Osteocyte (in vitro differentiated cells): ENCODE results near the gene ITFG1. TPM values are rescaled to one million over a fixed set of nuclear protein-coding genes. Genes with fewer than 3 reads are reported as not detected.
A peak's percentile ranks its signal among the peaks of the same experiment; 100 is the strongest.
"Not testable (repeated sequence)": the region's sequence is repeated elsewhere in the genome, so short reads cannot be mapped to it uniquely, and the experiment has no call there.

Experiments used
- DNase-seq: peaks from one replicate; pipeline ENCODE4 v3.0.0; 2021; ENCODE audit warnings: mixed read lengths; ENCODE audit not compliant: unreplicated experiment; ENCODE audit errors: extremely low spot score
- H3K27ac Mint-ChIP-seq: one replicate; pipeline ENCODE4 v1.8.0; 2021; ENCODE audit warnings: mild to moderate bottlenecking, mixed read lengths; ENCODE audit not compliant: unreplicated experiment
- H3K27me3 Mint-ChIP-seq: one replicate; pipeline ENCODE4 v1.8.0; 2021; ENCODE audit warnings: mixed read lengths; ENCODE audit not compliant: unreplicated experiment
- H3K36me3 Mint-ChIP-seq: one replicate; pipeline ENCODE4 v1.8.0; 2021; ENCODE audit warnings: mixed read lengths; ENCODE audit not compliant: unreplicated experiment
- H3K4me1 Mint-ChIP-seq: one replicate; pipeline ENCODE4 v1.8.0; 2021; ENCODE audit warnings: mixed read lengths; ENCODE audit not compliant: unreplicated experiment
- H3K4me3 Mint-ChIP-seq: one replicate; pipeline ENCODE4 v1.8.0; 2021; ENCODE audit warnings: mild to moderate bottlenecking, moderate library complexity, mixed read lengths; ENCODE audit not compliant: unreplicated experiment
- H3K9me3 Mint-ChIP-seq: one replicate; pipeline ENCODE4 v1.8.0; 2021; ENCODE audit warnings: mixed read lengths; ENCODE audit not compliant: unreplicated experiment
- total RNA-seq: library from RNA; stranded (reverse); gene quantifications from 2 replicates; pipeline ENCODE4 v1.2.1, GENCODE V29; 2021
- TF ChIP-seq, protein P1 (sequence below): fragments of 200-600 bp; sonication (generic); IDR thresholded peaks from 2 replicates; pipeline ENCODE4 v1.5.0; 2021; ENCODE audit warnings: antibody characterized with exemption, mild to moderate bottlenecking, moderate library complexity

The ITFG1 gene
- total RNA-seq, 1 donor from 2014 or later, result 69.5 TPM

DNA sequence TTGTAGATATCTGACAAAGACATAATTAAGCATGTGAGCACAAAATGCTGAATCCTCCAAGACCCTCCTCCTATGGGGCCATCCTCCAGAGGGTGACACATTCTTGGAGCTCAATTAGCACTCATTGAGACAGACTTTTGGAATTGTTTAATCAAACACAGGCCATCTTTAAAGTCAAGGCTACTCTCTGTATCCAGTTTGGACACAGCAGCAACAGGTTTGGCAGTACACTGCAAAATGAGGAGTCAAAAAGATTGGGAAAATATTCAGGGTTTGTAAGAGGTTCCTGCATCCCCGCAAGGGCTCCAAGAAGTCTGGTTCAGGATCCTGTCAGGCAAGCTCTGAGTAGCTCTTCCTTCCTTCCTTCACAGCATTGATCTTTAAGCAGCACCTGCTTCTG is 1.3 kb downstream of the ITFG1 start:
- TF ChIP-seq, protein P1, sequence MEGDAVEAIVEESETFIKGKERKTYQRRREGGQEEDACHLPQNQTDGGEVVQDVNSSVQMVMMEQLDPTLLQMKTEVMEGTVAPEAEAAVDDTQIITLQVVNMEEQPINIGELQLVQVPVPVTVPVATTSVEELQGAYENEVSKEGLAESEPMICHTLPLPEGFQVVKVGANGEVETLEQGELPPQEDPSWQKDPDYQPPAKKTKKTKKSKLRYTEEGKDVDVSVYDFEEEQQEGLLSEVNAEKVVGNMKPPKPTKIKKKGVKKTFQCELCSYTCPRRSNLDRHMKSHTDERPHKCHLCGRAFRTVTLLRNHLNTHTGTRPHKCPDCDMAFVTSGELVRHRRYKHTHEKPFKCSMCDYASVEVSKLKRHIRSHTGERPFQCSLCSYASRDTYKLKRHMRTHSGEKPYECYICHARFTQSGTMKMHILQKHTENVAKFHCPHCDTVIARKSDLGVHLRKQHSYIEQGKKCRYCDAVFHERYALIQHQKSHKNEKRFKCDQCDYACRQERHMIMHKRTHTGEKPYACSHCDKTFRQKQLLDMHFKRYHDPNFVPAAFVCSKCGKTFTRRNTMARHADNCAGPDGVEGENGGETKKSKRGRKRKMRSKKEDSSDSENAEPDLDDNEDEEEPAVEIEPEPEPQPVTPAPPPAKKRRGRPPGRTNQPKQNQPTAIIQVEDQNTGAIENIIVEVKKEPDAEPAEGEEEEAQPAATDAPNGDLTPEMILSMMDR, result no peak
- H3K4me3 Mint-ChIP-seq, result peak overlapping the region; percentile 96
- no peak for DNase-seq
- H3K27me3 Mint-ChIP-seq, result no peaks in the 10 kb centered on the region
- H3K27ac Mint-ChIP-seq, result peak overlapping the region; percentile 96
- peaks cover 35% of the 10 kb centered on the region for H3K4me1 Mint-ChIP-seq
- no peaks in the 10 kb centered on the region for H3K9me3 Mint-ChIP-seq
- peaks cover 15% of the 10 kb centered on the region for H3K36me3 Mint-ChIP-seq

DNA sequence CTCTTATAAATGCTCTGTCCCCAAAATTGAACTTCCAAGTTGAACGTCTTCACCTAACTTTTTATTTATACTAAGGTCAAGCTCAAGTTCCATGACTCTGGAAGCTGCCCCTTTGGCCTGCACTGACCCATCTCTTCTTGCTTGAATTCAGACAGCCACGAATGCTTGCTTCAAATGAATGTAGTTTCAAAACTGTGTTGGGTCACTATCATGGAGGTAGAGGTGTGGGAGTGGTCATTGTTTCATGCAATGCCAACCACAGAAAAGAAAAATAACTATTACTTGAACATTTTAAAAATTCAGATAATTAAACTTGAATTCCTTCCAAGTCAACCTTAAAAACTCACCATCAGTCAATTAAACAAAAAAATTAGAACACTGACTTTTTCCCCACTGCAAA is 2.5 kb downstream of the ITFG1 start:
- no peaks in the 10 kb centered on the region for H3K27me3 Mint-ChIP-seq
- TF ChIP-seq, protein P1, result no peak
- no peak overlapping the region for H3K27ac Mint-ChIP-seq
- H3K36me3 Mint-ChIP-seq, result peaks cover 21% of the 10 kb centered on the region
- no peak for DNase-seq
- no peak overlapping the region for H3K4me3 Mint-ChIP-seq
- H3K9me3 Mint-ChIP-seq, result no peaks in the 10 kb centered on the region
- H3K4me1 Mint-ChIP-seq, result peaks cover 26% of the 10 kb centered on the region

DNA sequence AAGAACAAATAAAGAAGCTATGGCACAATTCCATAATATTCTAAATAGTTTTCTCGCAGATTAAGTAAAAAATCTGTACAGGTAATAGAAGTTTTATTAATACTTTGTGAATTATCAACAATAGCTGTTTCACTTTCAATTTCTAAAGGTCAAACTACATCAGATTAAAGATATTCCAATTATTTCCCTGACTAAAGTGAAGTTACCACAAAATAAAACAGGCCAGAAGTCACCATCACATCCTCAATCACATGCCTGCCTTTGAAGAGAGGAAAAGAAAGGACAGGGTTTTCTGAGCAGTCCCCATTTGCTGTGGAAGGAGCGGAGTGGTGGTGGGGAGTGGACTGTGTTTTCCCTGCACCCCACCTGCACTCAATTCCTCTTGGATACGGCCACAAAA is 11.1 kb downstream of the ITFG1 start:
- DNase-seq, result no peak
- H3K27ac Mint-ChIP-seq, result no peak overlapping the region
- H3K27me3 Mint-ChIP-seq, result no peaks in the 10 kb centered on the region
- H3K36me3 Mint-ChIP-seq, result peaks cover 42% of the 10 kb centered on the region
- H3K9me3 Mint-ChIP-seq, result no peaks in the 10 kb centered on the region
- TF ChIP-seq, protein P1, result no peak
- H3K4me1 Mint-ChIP-seq, result no peaks in the 10 kb centered on the region
- H3K4me3 Mint-ChIP-seq, result no peak overlapping the region

DNA sequence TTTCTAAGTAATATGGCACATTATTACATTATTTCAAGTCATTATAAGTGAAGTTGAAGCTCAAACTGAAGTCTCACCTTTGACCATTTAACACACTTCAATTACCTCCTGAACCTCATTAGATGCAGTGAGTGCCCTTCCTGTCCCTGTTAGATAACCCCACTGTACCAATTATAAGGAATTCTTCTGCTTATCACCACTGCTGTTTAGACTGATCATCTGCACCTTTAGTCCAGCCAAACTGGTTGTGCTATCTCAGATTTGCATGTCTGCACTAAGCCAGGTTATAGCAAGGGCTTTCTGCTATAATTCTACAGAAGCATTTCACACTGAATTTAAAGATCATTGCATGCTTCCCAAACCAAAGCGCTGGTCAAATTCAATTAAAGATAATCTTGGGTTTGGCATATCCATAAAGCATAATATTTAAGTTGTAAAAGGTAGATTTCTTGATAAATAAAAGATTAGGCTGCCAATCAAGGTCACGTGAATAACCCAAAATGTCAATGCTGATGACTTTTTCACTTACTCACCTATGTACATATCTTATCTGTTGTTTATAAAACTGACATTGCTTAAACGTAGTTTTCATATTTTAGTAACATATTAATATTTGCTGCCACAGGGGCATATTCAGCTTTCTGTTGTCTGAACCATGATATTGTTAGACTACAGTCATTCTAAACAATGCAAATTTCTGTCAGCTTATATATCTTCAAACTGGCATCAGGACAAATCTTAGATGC is 11.9 kb downstream of the ITFG1 start:
- TF ChIP-seq, protein P1, result no peak
- no peaks in the 10 kb centered on the region for H3K27me3 Mint-ChIP-seq
- no peak for DNase-seq
- no peaks in the 10 kb centered on the region for H3K9me3 Mint-ChIP-seq
- no peaks in the 10 kb centered on the region for H3K4me1 Mint-ChIP-seq
- H3K4me3 Mint-ChIP-seq, result no peak overlapping the region
- H3K27ac Mint-ChIP-seq, result no peak overlapping the region
- H3K36me3 Mint-ChIP-seq, result peaks cover 39% of the 10 kb centered on the region

DNA sequence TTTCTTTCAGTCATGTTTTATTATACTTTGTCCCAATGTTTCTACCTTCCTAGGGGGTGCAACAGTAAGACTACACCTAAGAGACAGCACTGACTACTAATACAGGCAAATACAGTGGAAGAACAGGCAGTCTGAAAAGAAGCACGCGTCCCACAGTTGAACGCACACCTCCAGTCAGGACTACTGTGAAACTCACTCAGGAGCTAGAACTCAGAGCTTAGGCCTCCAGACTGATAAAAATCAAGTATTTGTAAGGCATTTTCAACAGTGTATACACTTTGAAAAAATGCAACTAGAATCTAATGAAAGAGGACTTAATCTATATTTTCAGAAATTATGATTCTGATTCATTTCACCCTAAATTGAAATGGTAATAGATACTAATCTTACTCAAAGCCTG is 14.4 kb downstream of the ITFG1 start:
- H3K27ac Mint-ChIP-seq, result no peak overlapping the region
- H3K36me3 Mint-ChIP-seq, result peaks cover 32% of the 10 kb centered on the region
- H3K27me3 Mint-ChIP-seq, result no peaks in the 10 kb centered on the region
- no peak for DNase-seq
- no peak overlapping the region for H3K4me3 Mint-ChIP-seq
- no peaks in the 10 kb centered on the region for H3K4me1 Mint-ChIP-seq
- H3K9me3 Mint-ChIP-seq, result peaks cover 5% of the 10 kb centered on the region
- TF ChIP-seq, protein P1, result no peak

DNA sequence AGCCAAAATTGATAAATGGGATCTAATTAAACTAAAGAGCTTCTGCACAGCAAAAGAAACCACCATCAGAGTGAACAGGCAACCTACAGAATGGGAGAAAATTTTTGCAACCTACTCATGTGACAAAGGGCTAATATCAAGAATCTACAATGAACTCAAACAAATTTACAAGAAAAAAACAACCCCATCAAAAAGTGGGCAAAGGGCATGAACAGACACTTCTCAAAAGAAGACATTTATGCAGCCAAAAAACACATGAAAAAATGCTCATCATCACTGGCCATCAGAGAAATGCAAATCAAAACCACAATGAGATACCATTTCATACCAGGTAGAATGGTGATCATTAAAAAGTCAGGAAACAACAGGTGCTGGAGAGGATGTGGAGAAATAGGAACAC is 18.0 kb downstream of the ITFG1 start:
- Mint-ChIP-seq H3K9me3 (peaks cover 12% of the 10 kb centered on the region), H3K36me3 (peaks cover 42% of the 10 kb centered on the region)
- H3K4me3 Mint-ChIP-seq, H3K27me3 Mint-ChIP-seq, H3K4me1 Mint-ChIP-seq, H3K27ac Mint-ChIP-seq, DNase-seq: not testable (repeated sequence)

DNA sequence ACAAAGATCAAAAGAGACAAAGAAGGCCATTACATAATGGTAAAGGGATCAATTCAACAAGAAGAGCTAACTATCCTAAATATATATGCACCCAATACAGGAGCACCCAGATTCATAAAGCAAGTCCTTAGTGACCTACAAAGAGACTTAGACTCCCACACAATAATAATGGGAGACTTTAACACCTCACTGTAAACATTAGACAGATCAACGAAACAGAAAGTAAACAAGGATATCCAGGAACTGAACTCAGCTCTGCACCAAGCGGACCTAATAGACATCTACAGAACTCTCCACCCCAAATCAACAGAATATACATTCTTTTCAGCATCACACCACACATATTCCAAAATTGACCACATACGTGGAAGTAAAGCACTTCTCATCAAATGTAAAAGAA is 20.8 kb downstream of the ITFG1 start:
- H3K27ac Mint-ChIP-seq, H3K4me1 Mint-ChIP-seq, DNase-seq, H3K4me3 Mint-ChIP-seq, H3K27me3 Mint-ChIP-seq: not testable (repeated sequence)
- H3K36me3 Mint-ChIP-seq, result peaks cover 41% of the 10 kb centered on the region
- H3K9me3 Mint-ChIP-seq, result peaks cover 12% of the 10 kb centered on the region

DNA sequence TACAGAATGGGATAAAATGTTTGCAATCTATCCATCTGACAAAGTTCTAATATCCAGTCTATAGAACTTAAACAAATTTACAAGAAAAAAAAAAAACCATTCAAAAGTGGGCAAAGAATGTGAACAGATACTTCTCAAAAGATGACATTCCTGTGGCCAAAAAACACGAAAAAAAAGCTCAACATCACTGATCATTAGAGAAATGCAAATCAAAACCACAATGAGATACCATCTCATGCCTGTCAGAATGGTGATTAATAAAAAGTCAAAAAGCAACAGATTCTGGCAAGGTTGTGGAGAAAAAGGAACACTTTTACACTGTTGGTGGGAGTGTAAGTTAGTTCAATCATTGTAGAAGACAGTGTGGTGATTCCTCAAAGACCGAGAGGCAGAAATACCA is 26.6 kb downstream of the ITFG1 start:
- H3K9me3 Mint-ChIP-seq, H3K27ac Mint-ChIP-seq, H3K27me3 Mint-ChIP-seq, H3K4me1 Mint-ChIP-seq, DNase-seq, H3K4me3 Mint-ChIP-seq: not testable (repeated sequence)
- H3K36me3 Mint-ChIP-seq, result peaks cover 28% of the 10 kb centered on the region
